ENCODE results near the gene BEND3. TPM values are rescaled to one million over a fixed set of nuclear protein-coding genes. Genes with fewer than 3 reads are reported as not detected.
"Not testable (repeated sequence)": the region's sequence is repeated elsewhere in the genome, so short reads cannot be mapped to it uniquely, and the experiment has no call there.

The BEND3 gene
- polyA plus RNA-seq, 3 donors = 0.17 to 0.52 (median 0.24) TPM

GRCh38 chr6:107144014-107144413 lies 28.7 kb upstream of the BEND3 start:
- Mint-ChIP-seq H3K4me3 (no peak overlapping the region), H3K36me3 (no peaks in the 10 kb centered on the region), H3K27me3 (ENCODE audit: low read depth in 3 of 3) (peaks cover 0 to 3% (median 2%) of the 10 kb centered on the region in 3 donors), H3K4me1 (no peaks in the 10 kb centered on the region), H3K9me3 (no peaks in the 10 kb centered on the region), H3K27ac (no peak overlapping the region)
- Histone ChIP-seq H3K27ac (ENCODE audit: low read depth in 1 of 2, low read length in 2 of 2) (no peak overlapping the region), H3K27me3 (ENCODE audit: control insufficient read depth in 2 of 2, insufficient read depth in 2 of 2, low read length in 2 of 2) (no peaks in the 10 kb centered on the region), H3K4me2 (replicated peaks; ENCODE audit: extremely low read depth, low read length, poor library complexity, severe bottlenecking) (no peak overlapping the region), H2AFZ (ENCODE audit: insufficient read depth, low read depth, low read length, poor library complexity, severe bottlenecking) (no peak overlapping the region), H3K79me2 (ENCODE audit: insufficient read depth, low read length) (no peaks in the 10 kb centered on the region), H3K9ac (ENCODE audit: insufficient read depth, low read length, poor library complexity, severe bottlenecking) (no peak overlapping the region), H3K4me3 (replicated peaks in 1 of 3; ENCODE audit: low read depth in 2 of 3, low read length in 3 of 3) (no peak overlapping the region), H3K9me3 (replicated peaks in 1 of 2; ENCODE audit: control insufficient read depth in 1 of 2, insufficient read depth in 1 of 2, low read length in 2 of 2) (no peaks in the 10 kb centered on the region), H3K4me1 (ENCODE audit: control insufficient read depth in 1 of 2, insufficient read depth in 2 of 2, low read length in 2 of 2) (no peaks in the 10 kb centered on the region), H4K20me1 (ENCODE audit: insufficient read depth, low read length) (no peaks in the 10 kb centered on the region), H3K36me3 (replicated peaks in 1 of 2; ENCODE audit: control insufficient read depth in 1 of 2, insufficient read depth in 2 of 2, low read length in 2 of 2) (no peaks in the 10 kb centered on the region)
- intact Hi-C loops (cut with micrococcal nuclease) = no loop called here
- no peak for DNase-seq
- no peak for TF ChIP-seq CTCF (IDR thresholded peaks at IDR 0.05)

- H3K4me1 Mint-ChIP-seq = no peaks in the 10 kb centered on the region
- Histone ChIP-seq H2AFZ (ENCODE audit: insufficient read depth, low read depth, low read length, poor library complexity, severe bottlenecking) (no peak overlapping the region), H3K27me3 (ENCODE audit: control insufficient read depth in 2 of 2, insufficient read depth in 2 of 2, low read length in 2 of 2) (no peaks in the 10 kb centered on the region), H3K79me2 (ENCODE audit: insufficient read depth, low read length) (no peaks in the 10 kb centered on the region), H4K20me1 (ENCODE audit: insufficient read depth, low read length) (no peaks in the 10 kb centered on the region), H3K36me3 (replicated peaks in 1 of 2; ENCODE audit: control insufficient read depth in 1 of 2, insufficient read depth in 2 of 2, low read length in 2 of 2) (no peaks in the 10 kb centered on the region), H3K9ac (ENCODE audit: insufficient read depth, low read length, poor library complexity, severe bottlenecking) (no peak overlapping the region), H3K4me2 (replicated peaks; ENCODE audit: extremely low read depth, low read length, poor library complexity, severe bottlenecking) (no peak overlapping the region), H3K9me3 (replicated peaks in 1 of 2; ENCODE audit: control insufficient read depth in 1 of 2, insufficient read depth in 1 of 2, low read length in 2 of 2) (no peaks in the 10 kb centered on the region), H3K27ac (ENCODE audit: low read depth in 1 of 2, low read length in 2 of 2) (no peak overlapping the region), H3K4me1 (ENCODE audit: control insufficient read depth in 1 of 2, insufficient read depth in 2 of 2, low read length in 2 of 2) (no peaks in the 10 kb centered on the region), H3K4me3 (replicated peaks in 1 of 3; ENCODE audit: low read depth in 2 of 3, low read length in 3 of 3) (no peak overlapping the region)
- no peak overlapping the region for H3K27ac Mint-ChIP-seq
- intact Hi-C loops (cut with micrococcal nuclease) = no loop called here
- no peak for TF ChIP-seq CTCF (IDR thresholded peaks at IDR 0.05)
- no peak for DNase-seq
- WGBS (ENCODE audit: insufficient coverage) = no CpG with 5 or more reads among the region's 3 CpGs
- H3K4me3 Mint-ChIP-seq = no peak overlapping the region
- peaks cover 0 to 3% (median 2%) of the 10 kb centered on the region in 3 donors for H3K27me3 Mint-ChIP-seq (ENCODE audit: low read depth in 3 of 3)
- H3K9me3 Mint-ChIP-seq = no peaks in the 10 kb centered on the region
- no peaks in the 10 kb centered on the region for H3K36me3 Mint-ChIP-seq
Measured at GRCh38 chr6:107140581-107140980, 25.3 kb upstream of the BEND3 start.

- H2AFZ ChIP-seq (ENCODE audit: insufficient read depth, low read depth, low read length, poor library complexity, severe bottlenecking); H3K36me3 Mint-ChIP-seq; H3K9me3 ChIP-seq (replicated peaks in 1 of 2; ENCODE audit: control insufficient read depth in 1 of 2, insufficient read depth in 1 of 2, low read length in 2 of 2); H3K4me3 Mint-ChIP-seq; H3K27me3 Mint-ChIP-seq (ENCODE audit: low read depth in 3 of 3); intact Hi-C loops (cut with micrococcal nuclease); H3K36me3 ChIP-seq (replicated peaks in 1 of 2; ENCODE audit: control insufficient read depth in 1 of 2, insufficient read depth in 2 of 2, low read length in 2 of 2); H3K79me2 ChIP-seq (ENCODE audit: insufficient read depth, low read length); H4K20me1 ChIP-seq (ENCODE audit: insufficient read depth, low read length); H3K9ac ChIP-seq (ENCODE audit: insufficient read depth, low read length, poor library complexity, severe bottlenecking); H3K9me3 Mint-ChIP-seq; H3K4me1 ChIP-seq (ENCODE audit: control insufficient read depth in 1 of 2, insufficient read depth in 2 of 2, low read length in 2 of 2); H3K27ac Mint-ChIP-seq; H3K27me3 ChIP-seq (ENCODE audit: control insufficient read depth in 2 of 2, insufficient read depth in 2 of 2, low read length in 2 of 2); DNase-seq; H3K4me1 Mint-ChIP-seq; H3K27ac ChIP-seq (ENCODE audit: low read depth in 1 of 2, low read length in 2 of 2); H3K4me3 ChIP-seq (replicated peaks in 1 of 3; ENCODE audit: low read depth in 2 of 3, low read length in 3 of 3); H3K4me2 ChIP-seq (replicated peaks; ENCODE audit: extremely low read depth, low read length, poor library complexity, severe bottlenecking): not testable (repeated sequence)
- 80% methylated on average over 1 of the region's 3 CpGs for WGBS (ENCODE audit: insufficient coverage)
Measured at GRCh38 chr6:107136324-107136723, 21.0 kb upstream of the BEND3 start.
